ENCODE data around the gene VMP1. TPM values are rescaled to one million over a fixed set of nuclear protein-coding genes. Genes with fewer than 3 reads are reported as not detected.

The VMP1 gene
- total and polyA plus RNA-seq, 2 donors (not counting 1 experiment from before 2014, with no cell fraction given), result 20.4 to 83.5 TPM

DNA sequence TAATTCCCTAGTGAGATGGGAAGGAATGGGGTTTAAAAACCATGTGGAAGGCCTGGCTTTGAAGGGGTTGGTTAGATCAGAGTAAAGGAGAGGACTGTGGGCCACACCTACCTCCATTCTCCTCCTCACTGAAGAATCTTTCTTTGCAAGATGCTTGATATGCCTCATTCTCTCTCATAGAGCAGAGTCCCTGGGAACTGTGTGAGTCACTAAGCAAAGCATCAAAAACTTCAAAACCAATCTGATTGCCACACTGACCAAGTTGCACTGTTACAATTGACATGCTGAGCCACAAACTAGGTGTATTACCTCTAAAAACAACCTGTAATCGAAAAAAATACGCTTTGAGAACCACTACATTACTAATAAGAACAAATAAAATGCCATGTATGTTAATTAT, 183.3 kb downstream of the VMP1 start:
- H3K4me3 Mint-ChIP-seq, result peak overlapping the region; percentile 54
- no peaks in the 10 kb centered on the region for H3K27me3 Mint-ChIP-seq
- Histone ChIP-seq H3K4me2 (replicated peaks; ENCODE audit: low read depth, low read length, poor library complexity, severe bottlenecking) (no peak overlapping the region), H3K4me3 (ENCODE audit: control extremely low read depth in 1 of 5, extremely low read depth in 1 of 5, insufficient read depth in 1 of 5, low read depth in 2 of 5, low read length in 4 of 5) (no peak overlapping the region), H4K20me1 (ENCODE audit: control insufficient read depth, insufficient read depth, low read length, poor library complexity, severe bottlenecking) (peaks cover 3% of the 10 kb centered on the region), H2AFZ (ENCODE audit: insufficient read depth, low read depth, low read length, poor library complexity, severe bottlenecking) (no peak overlapping the region), H3K79me2 (ENCODE audit: control insufficient read depth, insufficient read depth, low read length) (peaks cover 66% of the 10 kb centered on the region), H3K4me1 (ENCODE audit: control insufficient read depth in 2 of 2, insufficient read depth in 2 of 2, low read length in 2 of 2) (peaks cover 19 to 23% of the 10 kb centered on the region in 2 donors), H3K36me3 (replicated peaks in 1 of 2; ENCODE audit: control extremely low read depth in 1 of 2, control insufficient read depth in 1 of 2, extremely low read depth in 1 of 2, insufficient read depth in 2 of 2, low read length in 1 of 2) (peaks cover 6 to 13% of the 10 kb centered on the region in 2 experiments), H3K27ac (ENCODE audit: low read length in 2 of 2) (no peak overlapping the region), H3K27me3 (replicated peaks in 1 of 4; ENCODE audit: control extremely low read depth in 1 of 4, control insufficient read depth in 3 of 4, insufficient read depth in 4 of 4, low read length in 3 of 4) (no peaks in the 10 kb centered on the region), H3K9me3 (ENCODE audit: control extremely low read depth in 1 of 3, control insufficient read depth in 2 of 3, insufficient read depth in 1 of 3, low read length in 2 of 3) (no peaks in the 10 kb centered on the region), H3K9ac (ENCODE audit: low read length) (no peak overlapping the region)
- ATAC-seq (ENCODE audit: low read depth), result no peak
- no peaks in the 10 kb centered on the region for H3K9me3 Mint-ChIP-seq (ENCODE audit: insufficient read depth)
- no CpG with 5 or more reads among the region's 2 CpGs for WGBS (ENCODE audit: insufficient coverage)
- POLR2A ChIA-PET, result no interaction called here
- intact Hi-C loops (cut with micrococcal nuclease), result loop anchor here (5.0 kb wide), 1 partner anchor 502 kb away; the partner anchor contains the start of gene USP32
- TF ChIP-seq, protein P1, sequence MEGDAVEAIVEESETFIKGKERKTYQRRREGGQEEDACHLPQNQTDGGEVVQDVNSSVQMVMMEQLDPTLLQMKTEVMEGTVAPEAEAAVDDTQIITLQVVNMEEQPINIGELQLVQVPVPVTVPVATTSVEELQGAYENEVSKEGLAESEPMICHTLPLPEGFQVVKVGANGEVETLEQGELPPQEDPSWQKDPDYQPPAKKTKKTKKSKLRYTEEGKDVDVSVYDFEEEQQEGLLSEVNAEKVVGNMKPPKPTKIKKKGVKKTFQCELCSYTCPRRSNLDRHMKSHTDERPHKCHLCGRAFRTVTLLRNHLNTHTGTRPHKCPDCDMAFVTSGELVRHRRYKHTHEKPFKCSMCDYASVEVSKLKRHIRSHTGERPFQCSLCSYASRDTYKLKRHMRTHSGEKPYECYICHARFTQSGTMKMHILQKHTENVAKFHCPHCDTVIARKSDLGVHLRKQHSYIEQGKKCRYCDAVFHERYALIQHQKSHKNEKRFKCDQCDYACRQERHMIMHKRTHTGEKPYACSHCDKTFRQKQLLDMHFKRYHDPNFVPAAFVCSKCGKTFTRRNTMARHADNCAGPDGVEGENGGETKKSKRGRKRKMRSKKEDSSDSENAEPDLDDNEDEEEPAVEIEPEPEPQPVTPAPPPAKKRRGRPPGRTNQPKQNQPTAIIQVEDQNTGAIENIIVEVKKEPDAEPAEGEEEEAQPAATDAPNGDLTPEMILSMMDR (IDR thresholded peaks at IDR 0.05), result no peak
- TF ChIP-seq EZH2 (IDR thresholded peaks at IDR 0.05; ENCODE audit: borderline replicate concordance, insufficient read depth, low read depth, low read length, poor library complexity, severe bottlenecking), result no peak
- CTCF ChIA-PET, result interaction anchor here (3.7 kb wide), 1 partner anchor 23 kb away, joined by 18 read pairs; no protein-coding TSS in a partner anchor
- H3K4me1 Mint-ChIP-seq, result peaks cover 46% of the 10 kb centered on the region
- no peak for DNase-seq
- H3K27ac Mint-ChIP-seq, result peak overlapping the region; percentile 38

Small RNAs within 50 kb of the gene (small RNA-seq; reads per million reads assigned to genes)
- gene AC040904.1 (ENCODE audit: insufficient read length, low read depth, low replicate concordance), result not detected
- gene RNU6-450P (ENCODE audit: insufficient read length, low read depth, low replicate concordance), result not detected

Other genes with a start within 250 kb of the VMP1 start
- 28.7 and 30.4 TPM in 2 replicates for gene DHX40, start 142.0 kb upstream of the VMP1 start, total RNA-seq
- 10.4 and 26.5 TPM in 2 replicates for gene DHX40, start 142.0 kb upstream of the VMP1 start, polyA plus RNA-seq
- 114 and 126 TPM in 2 replicates for gene CLTC, start 87.8 kb upstream of the VMP1 start, total RNA-seq
- 25.9 and 35.8 TPM in 2 replicates for gene CLTC, start 87.8 kb upstream of the VMP1 start, polyA plus RNA-seq
- gene PTRH2, start 224 bp upstream of the VMP1 start, total RNA-seq, result 17.8 and 22.7 TPM in 2 replicates
- gene PTRH2, start 224 bp upstream of the VMP1 start, polyA plus RNA-seq, result 7.1 and 7.7 TPM in 2 replicates
- 19.7 and 20.0 TPM in 2 replicates for gene TUBD1, start 185.3 kb downstream of the VMP1 start, total RNA-seq
- gene TUBD1, start 185.3 kb downstream of the VMP1 start, polyA plus RNA-seq, result 4.8 and 5.7 TPM in 2 replicates
- 69.7 and 84.9 TPM in 2 replicates for gene RPS6KB1, start 185.5 kb downstream of the VMP1 start, total RNA-seq
- 15.6 and 25.9 TPM in 2 replicates for gene RPS6KB1, start 185.5 kb downstream of the VMP1 start, polyA plus RNA-seq

Data from B cell (primary cell).